ENCODE results near the gene LARGE1.

LARGE1 gene

DNA sequence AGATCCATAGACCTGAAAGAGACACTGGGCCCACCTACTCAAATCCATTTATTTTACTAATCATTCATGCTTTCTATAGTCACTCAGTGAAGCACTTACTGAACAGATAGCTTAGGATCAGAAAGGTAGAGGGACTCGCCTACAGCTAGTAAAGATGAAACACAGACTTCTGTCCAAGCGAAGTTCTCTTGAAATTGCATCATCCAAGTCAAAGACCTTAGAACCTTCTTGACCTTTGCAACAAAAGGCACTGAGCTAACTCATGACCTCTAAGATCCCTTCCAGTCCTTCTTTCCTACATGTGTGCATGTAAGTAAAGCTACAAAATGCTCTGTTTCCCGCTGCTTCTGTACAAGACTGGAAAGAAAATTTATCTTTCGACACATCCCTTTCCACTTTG, 377.6 kb downstream of the LARGE1 start:
- H3K4me3 ChIP-seq (ENCODE audit: low read length) = no peak overlapping the region
- peaks cover 8% of the 10 kb centered on the region for H3K4me1 ChIP-seq (ENCODE audit: control insufficient read depth, insufficient read depth, low read length)
- no peak overlapping the region for H3K4me2 ChIP-seq (ENCODE audit: low read length)
- no peaks in the 10 kb centered on the region for H3K9me3 ChIP-seq (replicated peaks; ENCODE audit: low read length)
- no peak overlapping the region for H3K9ac ChIP-seq (ENCODE audit: low read depth, low read length)
- H3K36me3 ChIP-seq (ENCODE audit: insufficient read depth, low read length) = no peaks in the 10 kb centered on the region
- H3K27me3 ChIP-seq (ENCODE audit: control insufficient read depth, insufficient read depth, low read length) = no peaks in the 10 kb centered on the region

DNA sequence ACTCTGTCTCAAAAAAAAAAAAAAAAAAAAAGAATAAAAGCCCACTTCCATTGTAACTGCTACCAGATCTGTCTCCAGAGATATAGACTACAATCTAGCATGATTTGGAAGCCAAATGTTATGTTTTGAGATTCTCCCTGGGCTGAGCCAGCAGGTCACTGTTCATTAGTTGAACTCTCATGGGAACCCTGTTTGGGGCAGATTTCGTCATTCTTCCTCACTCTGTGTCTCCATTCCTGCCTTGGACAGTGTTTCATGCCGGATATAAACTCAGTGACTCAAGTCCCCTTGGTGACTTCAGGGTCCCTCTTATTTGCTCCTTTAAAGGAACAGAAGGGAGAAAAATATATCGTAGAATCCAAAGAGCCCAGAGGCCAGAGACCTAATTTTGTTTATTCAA, 378.1 kb downstream of the LARGE1 start:
- peaks cover 8% of the 10 kb centered on the region for H3K4me1 ChIP-seq (ENCODE audit: control insufficient read depth, insufficient read depth, low read length)
- H3K4me2 ChIP-seq (ENCODE audit: low read length) = no peak overlapping the region

GRCh38 chr22:33539902-33540751, 380.1 kb downstream of the LARGE1 start:
- no peaks in the 10 kb centered on the region for H3K36me3 ChIP-seq (ENCODE audit: insufficient read depth, low read length)
- no peaks in the 10 kb centered on the region for H3K9me3 ChIP-seq (replicated peaks; ENCODE audit: low read length)

More for the DNA sequence above, 378.1 kb downstream of the LARGE1 start:
- H3K9ac ChIP-seq (ENCODE audit: low read depth, low read length) = no peak overlapping the region
- no peak overlapping the region for H3K4me3 ChIP-seq (ENCODE audit: low read length)
- H3K9me3 ChIP-seq (replicated peaks; ENCODE audit: low read length) = no peaks in the 10 kb centered on the region
- no peaks in the 10 kb centered on the region for H3K36me3 ChIP-seq (ENCODE audit: insufficient read depth, low read length)
- no peaks in the 10 kb centered on the region for H3K27me3 ChIP-seq (ENCODE audit: control insufficient read depth, insufficient read depth, low read length)

GRCh38 chr22:33539202-33539901, 380.9 kb downstream of the LARGE1 start:
- H3K4me3 ChIP-seq (ENCODE audit: low read length) = no peak overlapping the region
- no peak overlapping the region for H3K4me2 ChIP-seq (ENCODE audit: low read length)
- no peaks in the 10 kb centered on the region for H3K36me3 ChIP-seq (ENCODE audit: insufficient read depth, low read length)
- H3K27me3 ChIP-seq (ENCODE audit: control insufficient read depth, insufficient read depth, low read length) = peaks cover 5% of the 10 kb centered on the region
- no peak overlapping the region for H3K9ac ChIP-seq (ENCODE audit: low read depth, low read length)
- no peaks in the 10 kb centered on the region for H3K9me3 ChIP-seq (replicated peaks; ENCODE audit: low read length)
- peaks cover 4% of the 10 kb centered on the region for H3K4me1 ChIP-seq (ENCODE audit: control insufficient read depth, insufficient read depth, low read length)

More at GRCh38 chr22:33539902-33540751, 380.1 kb downstream of the LARGE1 start:
- Histone ChIP-seq H3K4me2 (ENCODE audit: low read length) (no peak overlapping the region), H3K4me3 (ENCODE audit: low read length) (no peak overlapping the region), H3K9ac (ENCODE audit: low read depth, low read length) (no peak overlapping the region), H3K27me3 (ENCODE audit: control insufficient read depth, insufficient read depth, low read length) (peaks cover 5% of the 10 kb centered on the region), H3K4me1 (ENCODE audit: control insufficient read depth, insufficient read depth, low read length) (peaks cover 8% of the 10 kb centered on the region)

- no peaks in the 10 kb centered on the region for H3K36me3 ChIP-seq (ENCODE audit: insufficient read depth, low read length)
- H3K27me3 ChIP-seq (ENCODE audit: control insufficient read depth, insufficient read depth, low read length) = peaks cover 5% of the 10 kb centered on the region
- H3K4me1 ChIP-seq (ENCODE audit: control insufficient read depth, insufficient read depth, low read length) = peaks cover 4% of the 10 kb centered on the region
- H3K4me3 ChIP-seq (ENCODE audit: low read length) = no peak overlapping the region
- H3K9ac ChIP-seq (ENCODE audit: low read depth, low read length) = no peak overlapping the region
- no peaks in the 10 kb centered on the region for H3K9me3 ChIP-seq (replicated peaks; ENCODE audit: low read length)
- H3K4me2 ChIP-seq (ENCODE audit: low read length) = no peak overlapping the region
Observed at GRCh38 chr22:33538277-33538885, 381.9 kb downstream of the LARGE1 start.

- Histone ChIP-seq H3K4me3 (ENCODE audit: low read length) (no peak overlapping the region), H3K9me3 (replicated peaks; ENCODE audit: low read length) (no peaks in the 10 kb centered on the region), H3K9ac (ENCODE audit: low read depth, low read length) (no peak overlapping the region), H3K4me2 (ENCODE audit: low read length) (no peak overlapping the region), H3K36me3 (ENCODE audit: insufficient read depth, low read length) (no peaks in the 10 kb centered on the region), H3K27me3 (ENCODE audit: control insufficient read depth, insufficient read depth, low read length) (peaks cover 5% of the 10 kb centered on the region), H3K4me1 (ENCODE audit: control insufficient read depth, insufficient read depth, low read length) (peaks cover 4% of the 10 kb centered on the region)
Observed at GRCh38 chr22:33537059-33537458, 383.2 kb downstream of the LARGE1 start.

DNA sequence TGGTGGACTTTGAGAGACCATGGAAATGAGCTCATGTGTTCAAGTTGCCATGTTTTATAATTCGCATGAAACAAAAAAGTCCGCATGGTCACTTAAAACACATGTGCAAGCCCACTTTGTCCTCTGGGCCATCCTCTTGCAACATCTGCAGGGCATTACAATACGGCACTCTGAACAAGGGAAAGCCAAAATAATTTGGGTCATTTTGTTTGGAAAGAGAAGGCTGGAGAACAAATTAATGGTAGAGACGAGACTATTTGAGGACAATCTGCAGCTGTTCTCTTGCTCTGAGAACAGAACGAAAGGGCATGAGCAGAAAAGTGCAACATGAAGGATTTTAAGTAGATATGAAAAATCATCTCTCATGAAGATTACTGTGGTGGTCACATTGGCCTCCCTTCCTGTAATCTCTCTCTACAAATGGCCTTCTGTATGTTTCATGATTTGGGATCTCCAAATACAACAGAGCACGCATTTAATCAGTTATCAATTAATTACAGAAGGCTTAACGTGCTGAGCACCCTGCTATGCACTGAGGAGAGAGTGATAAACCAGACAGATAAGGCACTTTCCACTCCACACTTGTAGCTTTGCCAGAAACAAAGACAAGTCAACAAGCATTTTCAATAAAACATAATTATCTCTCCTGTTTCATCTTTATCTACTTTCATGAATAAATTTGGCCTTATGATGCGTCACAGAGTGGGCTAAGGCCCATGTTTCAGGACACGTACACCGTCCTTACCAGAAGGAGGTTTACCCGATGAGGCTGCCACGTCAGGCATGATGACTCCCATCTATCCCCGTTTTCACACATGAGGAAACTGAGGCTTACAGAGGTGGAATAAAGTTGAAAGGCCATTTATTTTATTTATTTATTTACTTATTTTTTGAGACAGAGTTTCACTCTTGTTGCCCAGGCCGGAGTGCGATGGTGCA, 384.1 kb downstream of the LARGE1 start:
- H3K27me3 ChIP-seq (ENCODE audit: control insufficient read depth, insufficient read depth, low read length) = peaks cover 5% of the 10 kb centered on the region

GRCh38 chr22:33529424-33530113, 390.7 kb downstream of the LARGE1 start:
- no peak overlapping the region for H3K4me2 ChIP-seq (ENCODE audit: low read length)
- peaks cover 8% of the 10 kb centered on the region for H3K4me1 ChIP-seq (ENCODE audit: control insufficient read depth, insufficient read depth, low read length)
- H3K9ac ChIP-seq (ENCODE audit: low read depth, low read length) = no peak overlapping the region
- no peak overlapping the region for H3K4me3 ChIP-seq (ENCODE audit: low read length)
- no peaks in the 10 kb centered on the region for H3K27me3 ChIP-seq (ENCODE audit: control insufficient read depth, insufficient read depth, low read length)
- no peaks in the 10 kb centered on the region for H3K9me3 ChIP-seq (replicated peaks; ENCODE audit: low read length)
- H3K36me3 ChIP-seq (ENCODE audit: insufficient read depth, low read length) = no peaks in the 10 kb centered on the region

More for the DNA sequence above, 384.1 kb downstream of the LARGE1 start:
- no peaks in the 10 kb centered on the region for H3K9me3 ChIP-seq (replicated peaks; ENCODE audit: low read length)
- no peak overlapping the region for H3K4me3 ChIP-seq (ENCODE audit: low read length)
- H3K4me2 ChIP-seq (ENCODE audit: low read length) = no peak overlapping the region
- peaks cover 4% of the 10 kb centered on the region for H3K4me1 ChIP-seq (ENCODE audit: control insufficient read depth, insufficient read depth, low read length)
- no peaks in the 10 kb centered on the region for H3K36me3 ChIP-seq (ENCODE audit: insufficient read depth, low read length)
- H3K9ac ChIP-seq (ENCODE audit: low read depth, low read length) = no peak overlapping the region

DNA sequence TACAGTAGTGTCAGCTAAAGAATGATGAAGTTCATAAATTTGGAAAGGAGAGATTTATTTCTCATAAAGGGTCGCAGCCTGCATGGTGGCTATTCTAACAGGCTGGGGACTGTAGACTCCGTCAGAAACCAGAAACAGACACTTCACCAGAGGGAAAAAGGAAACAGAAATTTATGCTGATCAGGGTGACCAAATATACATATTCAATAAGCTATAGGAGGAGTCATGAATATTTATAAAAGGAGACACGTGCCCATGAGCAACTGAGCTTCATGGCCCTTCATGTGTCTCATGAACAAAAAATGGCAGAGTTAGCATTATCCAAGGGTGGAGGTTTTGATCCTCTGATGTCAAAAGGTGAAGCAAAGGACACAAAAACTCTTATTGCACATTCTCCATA, 392.1 kb downstream of the LARGE1 start:
- H3K9me3 ChIP-seq (replicated peaks; ENCODE audit: low read length) = no peaks in the 10 kb centered on the region
- H3K4me3 ChIP-seq (ENCODE audit: low read length) = no peak overlapping the region
- H3K36me3 ChIP-seq (ENCODE audit: insufficient read depth, low read length) = no peaks in the 10 kb centered on the region
- H3K27me3 ChIP-seq (ENCODE audit: control insufficient read depth, insufficient read depth, low read length) = no peaks in the 10 kb centered on the region
- H3K4me2 ChIP-seq (ENCODE audit: low read length) = no peak overlapping the region
- H3K9ac ChIP-seq (ENCODE audit: low read depth, low read length) = no peak overlapping the region
- H3K4me1 ChIP-seq (ENCODE audit: control insufficient read depth, insufficient read depth, low read length) = peaks cover 8% of the 10 kb centered on the region

- H3K27me3 ChIP-seq (ENCODE audit: control insufficient read depth, insufficient read depth, low read length) = no peaks in the 10 kb centered on the region
- H3K4me3 ChIP-seq (ENCODE audit: low read length) = no peak overlapping the region
- H3K4me1 ChIP-seq (ENCODE audit: control insufficient read depth, insufficient read depth, low read length) = peaks cover 8% of the 10 kb centered on the region
- no peak overlapping the region for H3K4me2 ChIP-seq (ENCODE audit: low read length)
- H3K9ac ChIP-seq (ENCODE audit: low read depth, low read length) = no peak overlapping the region
- no peaks in the 10 kb centered on the region for H3K36me3 ChIP-seq (ENCODE audit: insufficient read depth, low read length)
- H3K9me3 ChIP-seq (replicated peaks; ENCODE audit: low read length) = no peaks in the 10 kb centered on the region
Observed at GRCh38 chr22:33526434-33527107, 393.7 kb downstream of the LARGE1 start.
